GM19324 (cell line): ENCODE results near the gene PTTG1IP.

Experiments used
- ATAC-seq: cut with Tn5 transposase; IDR thresholded peaks from one replicate; pipeline ENCODE4 v1.9.1; 2021; ENCODE audit warnings: mild to moderate bottlenecking, moderate library complexity; ENCODE audit not compliant: unreplicated experiment, low FRiP score

Gene PTTG1IP

DNA sequence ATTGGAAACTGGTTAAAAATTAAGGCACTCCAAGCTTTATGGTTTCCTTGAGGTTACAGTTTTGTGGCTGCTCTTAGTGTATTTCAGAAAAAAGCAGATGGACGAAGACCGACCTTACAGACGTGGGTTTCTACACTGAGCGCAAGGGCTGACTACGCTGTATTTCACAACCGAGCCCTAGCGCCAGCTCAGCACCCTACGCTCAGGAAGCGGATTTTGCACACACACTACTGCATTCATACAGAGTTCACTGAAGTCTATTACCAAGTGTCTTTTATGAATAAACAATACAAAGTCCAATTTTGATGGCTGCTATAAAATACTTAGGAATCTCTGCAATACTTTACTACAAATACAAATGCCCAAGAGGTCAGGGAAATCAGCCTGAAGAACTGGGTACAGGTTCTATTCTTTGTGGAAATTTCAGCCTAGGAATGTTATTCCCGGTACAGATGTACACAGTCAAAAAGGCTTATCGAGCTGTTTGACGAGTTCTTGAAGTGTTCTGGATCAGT, 23.8 kb downstream of the PTTG1IP start:
- no peak for ATAC-seq

DNA sequence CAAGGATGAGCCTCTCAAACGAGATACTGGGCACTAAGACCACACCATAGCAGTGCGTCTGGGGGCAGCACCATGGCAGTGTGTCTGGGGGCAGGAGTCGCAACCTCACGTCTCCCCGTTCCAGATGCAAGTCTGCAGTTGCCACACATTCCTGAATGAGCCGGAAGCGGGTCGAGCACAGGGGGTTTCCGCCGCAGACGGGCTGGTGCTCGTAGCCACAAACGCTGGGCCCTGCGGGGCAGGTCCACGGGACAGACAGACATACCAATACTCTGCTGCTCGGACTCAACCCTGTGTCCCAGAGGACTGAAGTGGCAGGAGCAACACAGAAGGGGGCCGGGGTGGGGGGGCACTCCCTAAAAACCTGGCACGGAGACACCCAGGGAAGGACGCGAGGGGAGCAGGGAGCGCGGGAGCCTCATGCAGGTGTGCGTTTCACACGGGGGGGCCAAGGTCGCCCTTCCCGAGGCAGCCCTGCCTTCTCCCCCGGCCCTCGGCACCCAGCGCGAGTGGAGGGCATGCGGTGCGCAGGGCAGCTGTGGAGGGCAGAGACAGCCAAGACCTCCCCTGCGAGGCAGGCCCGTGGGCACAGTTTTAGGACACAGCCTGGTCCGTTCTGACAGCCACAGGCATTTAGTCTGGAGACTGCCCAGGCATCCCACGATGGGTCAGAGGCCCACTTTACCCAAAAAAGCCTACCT, 24.5 kb downstream of the PTTG1IP start:
- no peak for ATAC-seq

DNA sequence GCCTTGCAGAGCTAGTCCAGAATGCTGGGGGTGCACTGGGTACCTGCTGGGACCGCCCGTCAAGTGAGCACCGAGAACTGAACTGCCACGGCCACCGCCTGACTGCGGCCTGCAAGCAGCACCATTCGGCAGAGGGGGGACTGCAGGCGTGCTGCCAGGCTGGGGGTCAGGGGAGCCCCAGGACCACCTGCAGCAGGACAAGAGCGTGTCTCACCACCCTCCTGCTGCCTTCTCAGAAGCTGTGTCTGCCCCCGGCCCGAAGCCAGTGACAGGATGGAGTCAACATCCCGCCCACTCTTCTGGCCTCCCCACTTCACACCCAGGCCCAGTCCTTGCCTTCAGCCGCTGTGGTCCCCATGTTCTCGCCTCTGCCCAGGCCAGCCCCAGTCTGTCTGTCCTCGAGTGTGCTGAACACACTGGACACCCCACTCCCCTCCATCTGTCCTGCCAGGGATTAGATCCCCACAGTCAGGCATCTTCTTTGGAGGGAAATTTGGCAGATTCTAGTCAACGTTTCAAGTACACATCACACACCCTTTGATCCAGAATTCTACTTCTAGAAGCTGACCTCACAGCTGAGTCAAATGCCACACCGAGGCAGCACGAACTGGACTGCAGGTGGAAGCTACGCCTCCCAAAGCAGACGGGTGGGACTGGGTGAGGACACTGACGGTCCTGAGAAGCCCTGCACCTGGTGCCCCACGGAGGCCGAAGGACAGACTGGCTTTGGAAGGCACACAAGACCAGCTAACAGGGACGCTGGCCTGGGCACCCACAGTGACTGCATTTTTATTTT, 26.0 kb downstream of the PTTG1IP start:
- no peak for ATAC-seq

DNA sequence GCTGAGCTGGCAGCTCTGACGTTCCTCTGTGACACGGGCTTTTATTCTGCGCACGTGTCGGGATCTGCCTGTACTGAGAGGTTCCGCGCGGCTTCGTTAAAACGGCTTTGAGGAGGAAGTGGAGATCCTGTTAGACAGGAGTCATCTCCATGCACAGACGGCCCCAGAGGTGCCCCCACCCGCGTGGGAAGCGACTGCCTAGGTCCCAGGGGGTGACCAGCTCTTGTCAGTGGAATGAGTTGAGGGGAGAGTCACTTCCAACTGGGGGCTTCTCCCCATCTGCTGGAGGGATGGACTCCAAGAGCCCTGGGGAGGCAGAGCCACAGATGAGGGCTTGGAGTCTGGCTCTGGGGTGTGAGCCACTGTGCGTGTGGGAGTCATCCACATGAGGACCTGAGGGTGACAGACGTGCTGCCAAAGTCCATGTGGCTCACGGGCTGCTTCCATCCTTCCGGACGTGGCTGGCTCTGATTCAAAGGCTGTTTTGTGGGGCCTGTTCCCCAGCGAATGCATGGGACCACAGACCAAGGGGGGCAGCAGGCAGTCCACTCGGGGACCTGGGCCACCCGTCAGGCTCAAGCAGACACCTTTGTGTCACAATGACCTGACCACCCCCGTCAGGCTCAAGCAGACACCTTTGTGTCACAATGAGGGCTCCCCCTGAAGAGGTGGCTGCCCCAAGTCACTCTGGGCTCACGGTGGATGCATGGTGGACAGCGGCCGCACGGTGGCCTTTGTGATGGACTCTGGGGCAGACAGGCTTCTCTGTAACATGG, 26.8 kb downstream of the PTTG1IP start:
- ATAC-seq = no peak

DNA sequence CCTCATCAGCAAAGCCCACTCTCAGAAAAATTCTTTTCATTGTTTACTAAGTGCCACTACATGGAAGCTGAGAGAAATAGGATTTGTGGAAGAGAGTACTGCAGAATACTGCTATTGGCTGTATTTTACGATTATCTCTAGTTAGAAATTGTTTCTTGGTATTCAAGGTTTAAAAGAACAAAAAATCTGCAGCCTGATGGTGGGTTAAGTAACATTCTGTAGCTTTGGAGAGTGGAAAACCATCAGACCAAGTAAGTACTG, 27.3 kb downstream of the PTTG1IP start:
- no peak for ATAC-seq

DNA sequence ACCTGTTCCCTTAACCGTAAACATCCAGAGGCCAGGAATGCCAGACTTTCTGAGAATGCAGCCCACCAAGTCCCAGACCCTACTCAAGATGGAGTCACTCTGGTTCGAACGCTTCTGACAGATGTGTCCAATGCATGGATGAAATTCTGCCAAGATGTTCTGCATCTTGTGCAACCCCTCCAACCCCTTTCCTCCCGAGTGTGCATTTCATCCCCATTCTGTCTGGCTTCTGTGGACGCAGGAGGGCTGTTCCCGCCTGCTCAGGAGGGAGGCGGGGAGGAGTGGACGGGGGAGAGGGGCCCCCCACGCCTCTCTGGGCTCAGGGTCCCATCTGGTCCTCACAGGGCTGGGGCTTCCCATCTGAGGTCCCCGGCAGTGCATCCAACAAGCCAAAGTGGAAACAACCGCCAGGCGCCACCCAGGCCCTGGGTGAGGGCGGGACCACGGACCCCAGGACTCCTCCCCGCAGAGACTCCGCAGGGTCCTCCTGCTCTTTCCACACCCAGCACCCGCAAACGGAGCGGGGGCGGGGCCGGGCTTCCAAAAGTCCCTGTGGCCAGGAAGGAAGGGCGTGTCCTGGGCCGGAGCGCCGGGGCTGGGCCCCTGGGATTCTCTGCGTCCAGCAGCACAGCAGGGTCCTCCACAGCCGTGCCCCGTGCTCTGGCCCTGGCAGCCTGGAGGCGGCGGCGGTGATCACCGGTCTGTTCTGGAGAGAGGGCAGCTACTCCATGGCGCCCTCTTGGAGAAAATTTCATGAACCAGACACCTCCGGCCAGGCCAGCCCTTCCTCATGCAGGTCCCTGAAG, 27.9 kb downstream of the PTTG1IP start:
- ATAC-seq = no peak

DNA sequence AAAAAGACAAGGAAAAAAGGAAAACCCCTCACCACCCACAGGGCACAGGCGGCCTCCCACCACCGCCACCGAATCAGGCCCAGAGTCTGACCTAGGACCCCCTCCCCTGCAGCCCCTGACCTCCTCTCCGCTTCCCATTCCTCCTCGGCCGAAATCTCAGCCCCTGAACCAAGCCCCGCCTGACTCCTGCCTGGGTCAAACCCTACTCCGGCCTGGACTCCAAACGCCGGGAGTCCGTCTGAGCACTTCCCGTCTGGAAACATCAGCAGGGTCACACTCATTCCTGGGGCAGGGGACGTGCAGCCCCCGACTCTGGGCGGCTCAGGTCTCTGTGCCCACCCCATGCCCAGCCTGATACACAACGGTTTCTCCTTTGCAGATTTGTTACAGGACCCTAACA, 29.2 kb downstream of the PTTG1IP start:
- ATAC-seq = no peak

DNA sequence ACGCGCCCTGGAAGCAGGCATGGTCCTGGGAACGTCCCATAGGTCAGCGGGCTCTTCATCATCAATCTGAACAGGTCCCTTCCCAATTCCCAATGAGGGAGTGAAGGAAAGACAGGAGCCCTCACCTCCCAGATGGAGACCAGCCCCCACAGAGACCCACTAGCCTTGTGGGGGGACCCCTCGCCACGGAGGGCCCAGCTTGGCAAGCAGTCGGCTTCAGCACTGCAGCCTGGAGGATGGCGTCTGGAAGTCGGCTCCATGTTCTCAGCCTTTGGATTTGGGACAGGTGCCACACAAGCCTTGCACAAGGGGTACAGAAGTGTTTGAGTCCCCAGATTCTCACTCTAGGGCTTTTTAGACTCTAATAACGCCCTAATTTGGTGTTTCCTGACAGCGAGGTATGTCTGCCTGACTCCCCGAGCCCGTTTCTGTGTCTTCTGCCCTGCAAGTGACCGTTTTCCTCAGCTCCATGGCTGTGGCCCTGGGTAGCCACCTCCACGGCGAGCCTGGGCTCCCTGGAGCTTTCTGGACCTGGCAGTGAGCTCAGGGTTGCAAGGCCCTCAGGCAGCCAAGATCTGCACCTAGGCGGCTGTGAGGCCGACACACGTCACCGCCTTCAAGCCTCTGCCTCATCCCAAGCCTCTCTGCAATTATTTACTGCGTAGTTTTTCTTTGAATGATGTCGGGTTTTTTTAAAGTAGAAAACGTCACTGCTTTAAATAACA, 30.6 kb downstream of the PTTG1IP start:
- ATAC-seq = no peak

DNA sequence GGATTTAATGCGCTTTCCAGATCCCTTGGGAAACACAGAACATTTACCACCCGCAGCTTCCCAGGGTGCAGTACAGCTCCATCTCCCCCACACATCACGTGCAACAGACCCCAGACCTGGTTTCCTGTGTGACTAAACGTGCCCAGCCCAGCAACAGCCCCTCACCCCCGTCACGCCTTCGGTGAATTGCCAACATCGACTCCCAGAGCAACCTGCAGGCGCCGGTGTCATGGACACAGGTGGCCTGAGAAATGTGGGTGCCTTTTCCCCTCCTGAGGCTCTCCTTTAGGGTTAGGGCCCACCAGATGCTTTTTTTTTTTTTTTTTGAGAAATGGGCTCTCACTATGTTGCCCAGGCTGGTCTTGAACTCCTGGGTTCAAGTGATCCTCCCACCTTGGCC, 31.4 kb downstream of the PTTG1IP start:
- no peak for ATAC-seq

DNA sequence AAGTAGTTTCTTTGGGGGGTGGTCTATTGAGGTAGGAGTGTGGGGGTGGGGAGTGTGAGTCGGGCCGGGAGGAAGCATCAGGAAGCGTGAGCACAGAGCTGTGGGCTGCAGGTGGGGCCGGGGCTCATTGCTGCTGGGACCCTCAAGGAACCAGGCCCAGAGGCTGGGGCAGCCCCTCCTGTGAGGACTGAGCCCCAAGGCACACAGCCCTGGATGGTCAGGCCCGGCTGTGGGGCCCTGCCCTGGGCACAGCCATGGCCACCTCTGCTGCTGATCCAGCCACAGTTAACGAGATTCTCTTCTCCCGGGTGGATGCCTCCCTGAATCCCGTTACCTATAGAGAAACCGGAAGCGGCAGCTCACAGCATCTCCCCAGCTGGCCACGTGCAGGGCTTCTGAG, 32.7 kb downstream of the PTTG1IP start:
- ATAC-seq = no peak

DNA sequence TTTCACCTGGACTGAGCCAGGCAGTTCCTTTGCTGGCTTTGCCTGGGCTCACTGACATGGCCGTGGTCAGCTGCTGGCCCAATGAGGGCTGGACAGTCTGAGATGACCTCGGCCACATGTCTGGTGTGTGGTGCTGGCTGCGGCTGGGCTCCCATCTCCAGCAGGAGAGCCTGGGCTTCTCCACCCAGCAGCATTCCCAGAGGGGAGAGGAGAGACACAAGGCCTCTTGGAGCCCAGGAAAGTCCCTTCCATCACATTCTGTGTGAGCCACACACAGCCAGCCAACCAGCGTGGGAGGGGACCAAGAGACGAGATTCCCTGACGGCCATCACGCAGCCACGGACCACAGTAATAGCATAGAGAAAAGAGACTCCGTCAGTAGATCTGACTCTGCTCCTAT, 34.5 kb downstream of the PTTG1IP start:
- no peak for ATAC-seq

DNA sequence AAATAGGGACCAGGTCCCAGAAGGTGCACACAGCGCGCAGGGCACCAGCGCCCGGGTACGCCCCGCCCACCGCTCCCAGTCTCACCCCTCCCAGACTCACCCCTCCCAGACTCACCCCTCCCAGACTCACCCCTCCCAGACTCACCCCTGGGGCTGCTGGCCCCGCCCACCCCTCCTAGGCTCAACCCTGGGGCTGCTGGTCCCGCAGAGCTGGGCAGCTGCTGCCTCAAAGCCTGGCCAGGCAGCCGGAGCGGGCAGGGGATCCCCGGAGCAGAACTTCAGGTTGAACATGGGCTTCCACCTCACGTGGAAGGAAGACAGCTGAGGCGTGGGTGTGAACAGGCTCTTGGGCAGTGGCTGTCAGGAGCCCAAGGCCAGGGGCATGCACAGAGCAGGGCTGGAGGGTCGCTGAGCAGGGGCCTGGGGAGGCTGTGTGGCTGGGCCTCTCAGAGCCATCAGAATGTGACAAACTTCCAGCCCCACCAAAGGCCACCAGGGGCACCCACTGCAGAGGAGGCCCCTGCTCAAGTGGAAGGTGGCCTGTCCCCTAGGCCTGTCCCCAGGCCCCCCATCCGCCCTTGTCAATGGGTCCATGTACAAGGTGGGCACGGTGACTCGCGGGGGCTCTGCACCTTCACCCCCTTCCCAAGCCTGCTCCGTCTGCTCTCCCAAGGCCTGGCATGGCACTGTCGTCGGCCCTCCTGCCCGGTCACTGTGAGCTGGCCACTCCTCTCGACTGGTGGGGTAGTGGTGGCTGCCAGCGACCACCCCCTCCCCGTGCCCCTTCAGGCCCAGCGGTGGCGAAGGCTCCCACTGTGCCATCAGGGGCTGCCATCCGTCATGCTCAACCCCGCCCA, 35.2 kb downstream of the PTTG1IP start:
- no peak for ATAC-seq

DNA sequence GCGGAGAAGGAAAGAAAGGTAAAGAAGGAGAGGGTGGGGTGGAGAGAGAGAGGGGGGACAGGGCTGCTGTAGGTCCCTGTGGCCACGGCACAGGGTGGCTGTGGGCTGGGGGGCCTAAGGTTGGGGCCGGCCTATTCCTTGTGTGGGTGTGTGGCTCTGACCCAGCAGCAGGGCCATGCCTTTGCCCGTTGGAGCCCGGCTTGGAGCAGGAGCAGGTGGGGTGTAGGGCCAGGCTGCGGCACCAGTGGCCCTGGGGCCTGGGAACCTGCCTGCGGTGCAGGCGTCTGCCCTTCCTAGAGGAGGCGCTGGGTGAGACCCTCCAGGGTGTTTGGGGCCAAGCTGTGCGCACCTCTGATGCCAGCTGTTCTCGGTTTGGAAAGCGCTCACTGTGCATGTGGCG, 36.0 kb downstream of the PTTG1IP start:
- ATAC-seq = no peak

DNA sequence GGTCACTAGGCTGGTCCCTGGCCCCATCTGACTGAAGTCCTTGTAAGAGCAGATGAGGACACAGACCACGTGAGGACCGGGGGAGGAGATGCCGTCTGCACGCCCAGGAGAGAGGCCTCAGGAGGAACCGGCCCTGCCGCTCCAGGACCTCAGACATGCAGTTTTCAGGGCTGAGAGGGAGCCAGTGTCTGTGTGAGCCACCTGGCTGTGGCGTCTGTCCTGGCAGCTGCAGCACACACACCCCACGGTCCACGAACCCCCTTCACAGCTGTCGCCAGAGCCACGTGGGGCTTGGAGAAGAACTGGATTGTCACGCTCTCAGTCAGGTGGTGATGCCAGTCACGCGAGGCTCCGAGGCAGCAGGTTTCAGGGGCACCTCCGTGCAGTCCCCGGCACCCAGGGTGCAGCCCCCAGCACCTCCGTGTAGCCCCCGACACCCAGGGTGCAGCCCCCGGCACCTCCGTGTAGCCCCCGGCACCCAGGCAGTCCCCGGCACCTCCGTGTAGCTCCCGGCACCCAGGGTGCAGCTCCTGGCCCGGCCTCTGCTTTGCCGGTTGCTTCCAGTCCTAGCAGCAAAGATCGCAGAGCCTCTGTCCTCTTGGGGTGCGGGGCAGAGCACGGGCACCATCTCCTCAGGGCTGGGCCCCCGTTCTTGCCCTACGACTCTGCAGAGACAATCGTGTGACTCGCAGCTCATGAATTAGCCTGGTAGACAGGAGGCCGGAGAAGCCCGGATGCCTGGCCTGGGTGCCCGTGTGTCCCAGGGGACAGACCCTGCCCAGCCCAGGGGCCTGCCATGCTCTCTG, 36.6 kb downstream of the PTTG1IP start:
- ATAC-seq = no peak

DNA sequence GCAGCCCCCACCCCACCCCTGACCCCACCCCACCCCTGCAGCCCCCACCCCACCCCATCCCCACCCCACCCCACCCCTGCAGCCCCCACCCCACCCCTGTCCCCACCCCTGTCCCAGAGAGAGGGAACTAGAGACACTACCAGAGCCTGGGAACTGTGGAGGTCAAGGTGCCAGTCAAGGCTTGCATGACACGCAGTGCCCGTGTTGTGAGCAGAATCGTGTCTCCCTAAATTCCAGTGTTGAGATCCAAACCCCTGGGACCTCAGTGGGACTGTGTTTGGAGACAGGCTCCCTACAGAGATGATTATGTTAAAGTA, 37.2 kb downstream of the PTTG1IP start:
- ATAC-seq = no peak

DNA sequence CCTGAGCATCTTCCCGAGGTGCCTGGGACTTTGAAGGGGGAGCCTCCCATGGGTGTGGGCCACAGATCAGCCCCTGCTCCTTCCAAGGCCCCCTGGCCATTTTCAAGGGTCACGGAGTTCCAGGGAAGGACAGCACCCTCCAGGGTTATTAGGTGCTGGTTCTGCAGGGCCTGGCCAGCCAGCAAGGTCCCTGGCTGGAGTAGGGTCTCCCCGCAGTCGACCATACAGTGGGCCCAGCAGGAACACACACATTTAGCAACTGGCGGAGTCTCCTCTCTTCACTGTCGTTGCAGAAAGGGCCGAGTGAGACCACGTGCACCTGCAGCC, 37.9 kb downstream of the PTTG1IP start:
- ATAC-seq = no peak

DNA sequence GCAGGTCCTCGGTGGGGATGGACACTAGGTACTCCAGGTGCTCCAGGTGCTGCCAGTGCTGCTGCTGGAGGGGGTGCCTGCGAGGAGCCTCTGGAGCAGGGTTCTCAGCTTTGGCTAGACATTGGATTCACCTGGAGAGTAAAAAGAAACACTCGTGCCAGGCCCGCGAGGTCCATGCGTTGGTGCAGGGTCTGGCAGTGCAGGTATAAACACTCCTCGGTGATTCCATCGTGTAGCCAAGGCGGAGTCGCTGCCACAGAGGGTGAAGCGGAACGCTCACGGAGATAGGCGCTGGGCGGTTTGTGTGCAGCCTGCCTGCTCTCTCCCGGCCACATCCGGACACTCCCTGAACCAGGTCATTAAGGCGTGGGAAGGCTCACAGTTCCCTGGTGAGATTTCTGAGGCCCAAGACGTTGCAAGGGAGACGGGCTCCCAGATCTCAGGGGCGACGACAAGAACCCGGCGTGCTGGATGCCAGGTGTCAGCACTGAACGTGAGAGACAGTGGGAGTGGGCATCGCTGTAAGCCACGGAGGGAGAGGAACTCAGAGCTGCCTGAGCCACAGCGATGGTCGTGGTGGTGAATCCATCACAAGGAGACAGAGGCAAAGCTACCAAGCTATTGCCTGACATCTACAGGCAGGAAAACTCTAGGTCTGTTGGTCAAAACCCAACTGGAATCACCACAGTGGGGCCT, 38.4 kb downstream of the PTTG1IP start:
- ATAC-seq = no peak
